HG03378 (cell line): ENCODE data around the gene MOBP.

Experiments used
- ATAC-seq: cut with Tn5 transposase; IDR thresholded peaks from one replicate; pipeline ENCODE4 v1.9.1; 2021; ENCODE audit warnings: mild to moderate bottlenecking, moderate library complexity; ENCODE audit not compliant: unreplicated experiment

The MOBP gene

DNA sequence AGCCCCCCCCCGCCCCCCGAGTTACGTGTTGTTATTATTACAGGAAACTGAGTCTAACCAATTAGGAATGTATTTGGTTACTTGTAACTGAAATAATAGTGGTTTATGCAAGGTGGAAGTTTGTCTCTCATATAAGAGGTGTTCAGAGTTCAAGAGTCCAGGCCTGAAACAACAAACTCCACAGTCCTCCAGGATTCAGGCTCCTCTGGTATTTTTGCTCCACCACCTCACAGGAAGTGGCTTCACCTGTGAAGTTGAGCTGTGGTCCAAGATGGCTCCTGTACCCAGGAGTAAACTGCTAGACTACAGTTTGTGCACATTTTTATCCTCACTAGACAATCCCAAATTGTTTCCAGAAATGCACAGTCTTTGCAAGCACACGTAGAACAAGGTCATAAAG is 27.3 kb downstream of the MOBP start:
- no peak for ATAC-seq

DNA sequence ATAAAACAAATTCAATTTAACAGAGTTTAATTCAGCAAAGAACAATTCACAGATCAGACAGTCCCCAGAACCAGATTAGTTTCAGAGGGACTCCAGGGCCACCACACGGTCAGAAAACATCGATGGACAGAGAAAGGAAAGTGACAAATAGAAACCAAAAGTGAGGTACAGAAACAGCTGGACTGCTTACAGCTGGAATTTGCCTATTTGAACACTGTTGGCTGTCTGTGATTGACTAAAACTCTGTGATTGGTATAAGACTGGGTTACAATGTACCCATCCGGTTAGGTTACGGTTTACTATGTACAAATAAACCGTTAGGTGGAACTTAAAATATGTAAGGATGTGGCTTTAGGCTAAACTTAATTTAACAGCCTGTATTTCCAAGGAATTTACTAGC is 30.3 kb downstream of the MOBP start:
- ATAC-seq, result no peak

DNA sequence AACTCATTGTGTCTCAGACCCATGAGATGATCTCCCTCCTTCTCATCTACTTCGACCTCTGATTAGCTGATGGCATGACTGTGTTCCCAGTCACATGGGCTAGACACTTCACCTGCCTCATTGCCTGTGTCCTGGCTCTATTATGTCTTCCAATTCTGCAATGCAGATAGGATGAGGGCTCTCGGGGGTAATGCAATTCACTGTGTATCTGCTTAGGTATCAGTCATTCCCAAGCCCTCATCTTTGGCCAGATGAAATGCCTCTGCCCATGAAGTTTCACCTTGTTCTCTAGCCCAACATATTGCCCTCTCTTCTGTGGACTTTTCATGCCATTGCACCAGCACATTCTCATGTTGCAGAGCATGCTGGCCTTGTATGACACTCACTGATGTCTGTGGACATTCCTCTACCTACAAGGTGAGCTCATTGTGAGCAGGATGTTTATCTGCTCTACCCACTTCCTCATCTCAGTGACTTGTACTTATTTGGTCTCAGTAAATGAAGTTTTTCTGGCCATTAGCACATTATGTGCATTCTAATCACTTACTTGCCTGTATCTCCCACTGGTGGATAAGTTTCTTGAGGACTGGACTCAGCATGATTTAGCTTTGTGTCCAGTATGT is 32.3 kb downstream of the MOBP start:
- ATAC-seq, result no peak

DNA sequence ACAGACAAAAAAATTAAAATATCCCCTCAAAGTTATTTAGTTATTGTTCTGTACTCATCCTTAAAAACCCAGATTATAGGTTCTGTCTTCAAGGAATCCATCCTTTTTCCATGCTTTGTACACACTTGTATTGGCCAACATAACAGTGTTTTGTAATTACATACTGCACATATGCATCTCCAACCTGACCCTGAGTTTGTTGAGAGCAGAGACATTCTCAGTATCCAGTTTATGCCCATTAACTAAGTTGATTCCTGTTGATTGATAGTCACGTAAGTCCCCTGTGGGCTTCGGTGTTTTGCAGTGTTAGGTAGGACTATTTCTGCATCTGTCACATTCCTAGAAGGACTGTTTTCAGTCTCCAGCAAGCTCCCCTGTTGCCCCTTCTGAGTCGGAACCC is 33.6 kb downstream of the MOBP start:
- ATAC-seq, result no peak

DNA sequence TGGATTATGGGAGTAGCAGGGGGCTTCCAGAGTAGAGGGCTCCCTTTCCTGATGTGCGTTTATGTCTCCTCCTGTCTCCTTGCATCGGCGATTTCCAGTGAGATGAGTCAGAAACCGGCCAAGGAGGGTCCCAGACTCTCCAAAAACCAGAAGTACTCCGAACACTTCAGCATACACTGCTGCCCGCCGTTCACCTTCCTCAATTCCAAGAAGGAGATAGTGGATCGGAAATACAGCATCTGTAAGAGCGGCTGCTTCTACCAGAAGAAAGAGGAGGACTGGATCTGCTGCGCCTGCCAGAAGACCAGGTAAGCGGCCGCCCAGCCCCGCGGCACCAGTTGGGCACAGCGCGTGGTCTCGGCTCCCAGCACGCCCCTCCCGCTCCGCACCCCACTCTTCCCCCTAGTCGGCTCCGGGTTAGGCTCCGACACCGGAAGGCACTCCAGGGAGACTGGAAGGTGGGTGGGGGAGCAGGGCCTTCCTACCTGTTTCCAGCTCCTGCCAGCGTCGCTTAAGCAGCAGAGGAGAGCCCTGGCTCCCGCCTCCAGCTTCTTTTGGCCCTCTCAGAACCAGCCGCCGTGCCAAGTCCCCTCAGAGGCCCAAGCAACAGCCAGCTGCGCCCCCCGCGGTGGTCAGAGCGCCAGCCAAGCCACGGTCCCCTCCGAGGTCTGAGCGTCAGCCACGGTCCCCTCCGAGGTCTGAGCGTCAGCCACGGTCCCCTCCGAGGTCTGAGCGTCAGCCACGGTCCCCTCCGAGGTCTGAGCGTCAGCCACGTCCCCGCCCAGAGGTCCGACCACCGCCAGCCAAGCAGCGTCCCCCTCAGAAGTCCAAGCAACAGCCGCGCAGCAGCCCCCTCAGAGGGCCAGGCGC is 34.7 kb downstream of the MOBP start:
- ATAC-seq, result no peak

DNA sequence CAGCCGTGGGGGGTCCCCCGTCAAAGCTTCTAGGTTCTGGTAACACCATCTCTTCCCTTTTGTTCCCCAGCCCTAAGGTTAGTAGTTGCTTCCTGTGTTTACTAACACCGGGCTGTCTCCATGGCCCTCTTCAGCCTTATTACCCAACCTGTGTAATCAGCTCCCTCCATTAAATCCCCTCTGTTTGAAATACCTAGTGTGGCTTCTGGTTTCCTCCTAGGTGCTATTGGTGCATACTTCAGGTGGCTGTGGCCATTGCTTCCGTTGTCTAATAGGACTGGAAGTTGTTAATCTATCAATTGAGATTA is 35.3 kb downstream of the MOBP start:
- ATAC-seq, result no peak

DNA sequence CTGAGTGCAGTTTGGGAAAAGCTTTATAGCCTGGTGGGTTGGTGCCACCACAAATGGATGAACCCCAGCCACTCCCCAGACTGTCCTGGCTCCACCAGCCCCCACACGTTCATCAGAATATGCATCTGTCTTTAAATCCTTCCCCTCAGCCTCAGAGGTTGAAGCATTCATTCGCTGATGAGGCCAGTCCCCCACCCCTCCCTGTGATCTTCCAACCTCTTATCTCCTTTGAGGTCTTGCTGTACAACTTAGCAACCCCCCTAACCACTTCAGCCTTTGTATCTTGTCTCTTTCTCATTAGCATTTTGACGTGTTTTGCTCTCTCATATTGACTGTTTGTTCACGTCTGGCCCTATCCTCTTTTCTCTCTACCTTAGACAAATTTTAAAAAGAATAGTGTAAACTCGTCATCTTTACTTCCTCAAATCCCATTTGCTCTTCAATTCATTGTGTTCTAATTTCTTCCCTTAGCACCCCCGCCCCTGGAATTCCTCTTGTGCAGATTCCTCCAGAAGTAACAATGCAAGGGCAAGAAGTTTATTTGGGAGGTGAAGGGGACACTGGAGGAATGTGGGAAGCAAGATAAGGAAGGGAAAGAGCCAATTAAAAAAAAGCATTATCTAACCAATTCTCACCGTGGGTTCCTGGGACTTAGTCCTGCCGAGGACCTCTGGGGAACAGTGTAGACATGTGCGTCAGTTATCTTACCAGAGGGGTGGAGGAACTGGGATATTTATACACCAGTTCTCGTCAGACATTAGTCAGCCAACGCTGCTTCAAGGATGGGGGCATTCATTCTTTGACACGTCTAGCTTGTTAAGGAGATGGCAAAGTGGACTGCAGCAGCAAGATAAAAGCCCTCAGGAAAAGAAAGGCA is 38.6 kb downstream of the MOBP start:
- ATAC-seq, result no peak

DNA sequence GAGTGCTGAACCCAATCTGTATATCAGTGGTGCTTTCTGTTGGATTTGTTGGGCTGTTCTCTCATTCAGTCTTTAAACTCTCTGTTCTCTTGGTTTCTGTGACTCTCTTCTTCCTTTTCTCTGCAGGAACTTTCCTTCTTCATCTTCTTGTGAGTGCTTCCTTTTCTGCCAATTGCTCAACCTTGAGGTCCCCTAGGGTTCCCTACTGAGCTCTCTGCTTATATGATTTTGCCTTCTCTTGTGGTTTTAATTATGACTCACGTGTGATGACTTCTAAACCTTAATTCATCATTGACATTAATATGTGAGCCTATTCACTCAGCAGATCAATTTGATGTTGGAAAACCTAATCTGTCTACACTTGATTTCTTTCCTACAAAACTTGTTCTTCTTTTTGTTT is 39.4 kb downstream of the MOBP start:
- ATAC-seq, result no peak

DNA sequence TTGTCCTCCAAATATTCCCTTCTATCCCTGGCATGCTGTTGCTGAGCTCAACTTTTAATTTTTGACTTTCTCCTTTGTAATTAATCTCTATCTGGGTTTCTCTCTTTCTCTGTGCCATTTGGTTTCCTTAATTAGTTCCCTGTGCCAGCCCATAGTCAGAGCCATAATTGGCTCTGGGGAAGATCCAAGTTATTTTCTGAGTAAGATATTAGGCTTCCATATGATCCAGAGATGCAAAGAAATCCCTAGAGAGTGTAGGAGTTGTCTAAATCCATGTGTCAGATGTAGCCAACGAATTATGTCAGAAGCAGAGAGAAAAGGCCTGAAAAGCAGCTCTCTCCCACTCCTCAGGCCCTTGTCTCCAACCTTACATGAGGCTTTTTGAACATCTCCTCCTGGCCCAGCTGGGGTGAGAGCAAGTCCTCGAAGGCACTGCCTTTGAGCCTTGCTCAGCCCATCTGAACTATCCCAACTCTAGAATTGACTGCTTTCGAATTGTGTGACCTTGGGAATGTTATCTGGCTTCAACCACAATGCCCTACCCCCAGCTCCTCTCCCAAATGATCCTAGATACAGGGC is 46.4 kb downstream of the MOBP start:
- no peak for ATAC-seq

DNA sequence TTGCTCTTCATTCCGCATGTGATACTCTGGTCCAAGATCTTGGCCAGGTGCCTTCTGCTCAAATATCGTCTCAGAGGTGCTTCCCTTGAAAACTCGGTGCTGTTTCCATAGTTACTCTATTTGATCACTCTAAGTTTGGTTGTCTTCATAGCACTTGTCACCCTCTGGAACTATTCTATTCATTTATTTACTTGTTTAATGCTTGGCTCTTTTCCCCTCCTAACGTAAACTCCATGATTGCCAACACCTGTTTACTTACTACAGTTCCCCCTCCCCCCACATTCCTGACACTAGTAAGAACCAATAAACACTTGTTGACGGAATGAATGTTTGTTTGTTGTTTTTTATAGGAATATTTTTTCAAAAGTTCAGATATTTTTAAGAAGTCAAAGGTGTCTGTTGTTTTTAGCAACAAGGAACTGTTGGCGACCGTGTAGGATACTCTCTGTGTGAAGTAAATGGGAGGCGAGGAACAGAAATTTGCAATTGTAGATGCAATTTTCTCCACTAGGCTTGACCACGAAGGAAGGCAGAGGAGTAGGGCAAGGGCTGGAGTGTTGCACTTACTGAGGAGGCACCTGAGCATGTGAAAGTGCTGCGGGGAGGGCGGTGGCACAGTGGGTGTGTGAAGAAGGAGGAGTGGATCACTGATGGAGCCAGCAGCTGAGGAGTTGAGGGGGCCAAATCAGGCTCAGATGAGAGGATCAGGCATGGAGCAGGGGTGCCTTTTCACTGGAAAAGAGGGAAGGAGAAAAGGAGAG is 48.4 kb downstream of the MOBP start:
- no peak for ATAC-seq

DNA sequence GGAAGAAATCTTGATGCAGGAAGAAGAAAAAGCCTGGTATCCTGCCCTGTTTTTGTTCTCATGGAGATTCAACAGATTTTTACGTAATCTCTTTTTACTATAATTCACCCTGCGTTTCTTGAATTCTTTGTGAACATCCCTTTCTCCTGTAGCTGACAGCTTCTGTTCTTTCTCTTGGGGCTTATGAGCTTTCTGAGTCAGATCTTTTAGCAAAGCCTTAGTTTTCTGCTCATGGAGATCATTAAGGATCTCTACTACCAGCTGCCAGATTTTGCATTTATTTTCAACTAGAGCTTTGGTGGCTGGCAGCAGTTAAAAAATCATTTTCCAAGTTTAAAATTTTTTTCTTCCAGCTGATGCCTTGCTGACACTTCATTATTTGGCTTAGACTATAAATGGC is 51.6 kb downstream of the MOBP start:
- no peak for ATAC-seq

DNA sequence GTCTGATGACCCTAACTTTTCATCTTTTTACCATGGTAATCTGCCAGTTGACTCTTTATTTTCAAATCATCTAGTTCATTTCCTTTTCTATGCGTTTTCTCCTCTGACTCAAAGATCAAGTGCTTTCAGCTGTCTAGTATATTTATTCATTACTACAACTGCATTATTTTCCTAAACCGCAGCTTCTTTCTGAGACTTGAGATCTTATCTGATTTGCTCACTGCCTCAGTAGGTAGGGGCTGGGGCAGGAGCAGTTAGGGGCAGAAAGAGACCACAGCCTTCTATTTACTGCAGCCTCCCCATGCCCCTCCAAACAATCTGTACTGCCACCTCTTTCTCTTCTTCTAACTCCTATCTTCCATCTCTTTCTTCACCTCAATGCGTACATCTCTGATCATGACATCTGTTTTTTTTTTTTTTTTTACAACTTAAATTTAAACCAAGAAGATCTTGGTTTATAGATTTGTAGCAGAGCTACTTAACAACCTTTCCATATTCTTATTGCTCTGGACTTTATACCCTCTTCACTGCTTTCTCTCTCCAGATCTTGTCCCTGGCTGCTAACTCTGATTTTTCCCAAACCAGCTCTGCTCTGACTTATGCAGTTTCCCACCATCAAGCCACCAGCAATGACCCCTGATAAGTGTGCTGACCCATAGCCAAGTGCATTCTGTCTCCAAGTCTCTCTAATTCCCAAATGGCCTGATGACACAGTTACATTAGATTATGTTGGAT is 52.2 kb downstream of the MOBP start:
- ATAC-seq, result no peak

DNA sequence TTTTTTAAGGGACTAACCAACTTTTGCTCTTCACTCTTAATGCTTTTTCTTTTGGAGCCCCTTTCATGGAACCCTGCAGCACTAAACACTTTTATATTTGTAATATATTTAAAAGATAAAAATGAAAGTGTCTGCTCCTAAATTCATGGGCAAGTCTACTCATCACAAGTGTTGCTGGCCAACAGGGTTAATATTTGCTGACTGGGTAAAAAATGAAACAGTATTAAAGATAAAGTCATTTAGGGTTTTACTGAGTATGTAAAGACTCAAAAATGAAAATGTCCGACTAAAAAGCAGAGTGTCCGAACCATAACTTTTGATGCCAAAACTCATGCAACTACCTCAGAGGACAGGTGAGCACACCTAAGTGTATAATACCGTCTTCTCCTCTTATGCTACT is 54.0 kb downstream of the MOBP start:
- no peak for ATAC-seq

DNA sequence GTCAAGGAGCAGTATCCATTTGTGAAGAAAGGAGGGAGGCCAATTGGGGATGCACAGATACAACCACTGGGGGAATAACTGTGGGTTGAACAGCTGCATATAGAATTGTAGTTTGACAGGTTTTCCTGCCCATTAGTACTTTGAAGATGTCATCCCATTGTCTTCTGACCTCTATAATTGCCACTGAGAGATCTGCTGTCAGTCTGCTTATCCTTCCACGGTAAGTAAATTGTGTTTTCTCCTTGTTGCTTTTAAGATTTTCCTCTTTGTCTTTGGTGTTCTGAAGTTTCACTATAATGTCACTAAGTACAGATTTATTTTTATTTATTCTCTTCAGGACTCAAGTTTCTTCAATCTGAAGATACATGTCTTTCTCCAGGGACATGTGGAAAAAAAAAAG is 56.6 kb downstream of the MOBP start:
- no peak for ATAC-seq

DNA sequence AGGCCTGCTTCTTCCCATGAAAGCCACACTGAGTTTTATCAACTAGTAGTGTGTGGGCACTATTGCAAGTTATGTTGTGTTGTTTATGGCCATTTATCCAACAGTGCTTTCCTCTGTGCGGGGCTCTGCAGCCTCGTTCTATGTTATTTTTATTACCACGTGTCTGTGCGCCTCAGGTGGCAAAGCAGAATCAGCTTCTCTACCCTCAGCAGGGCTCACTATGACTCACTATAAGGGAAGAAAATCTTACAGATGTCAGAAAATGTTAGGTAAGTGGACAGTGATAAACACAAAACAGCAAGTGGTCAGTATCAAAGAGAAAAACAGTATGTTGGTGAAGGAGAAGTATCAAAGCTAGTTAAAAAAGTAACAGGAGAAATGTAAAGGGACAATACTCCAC is 61.4 kb downstream of the MOBP start:
- no peak for ATAC-seq

DNA sequence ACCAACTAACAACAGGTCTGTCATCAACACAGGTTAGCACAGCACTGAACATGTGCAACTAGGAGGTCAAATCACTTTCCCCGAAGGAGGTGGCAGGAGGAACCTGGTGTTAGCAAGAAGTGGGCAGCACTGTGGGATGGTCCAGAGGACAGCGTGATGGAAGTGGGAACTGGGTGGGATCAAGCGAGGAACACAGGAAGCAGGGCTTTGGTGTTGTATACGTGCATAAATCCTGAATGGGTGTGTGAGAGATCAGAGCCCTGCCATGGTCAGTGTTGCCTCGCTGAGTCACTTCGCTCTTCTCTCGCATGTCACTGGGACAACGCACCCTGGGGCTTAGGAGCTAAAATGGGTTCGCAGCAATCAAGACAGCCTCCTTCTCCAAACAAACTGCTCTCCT is 62.1 kb downstream of the MOBP start:
- ATAC-seq, result no peak

DNA sequence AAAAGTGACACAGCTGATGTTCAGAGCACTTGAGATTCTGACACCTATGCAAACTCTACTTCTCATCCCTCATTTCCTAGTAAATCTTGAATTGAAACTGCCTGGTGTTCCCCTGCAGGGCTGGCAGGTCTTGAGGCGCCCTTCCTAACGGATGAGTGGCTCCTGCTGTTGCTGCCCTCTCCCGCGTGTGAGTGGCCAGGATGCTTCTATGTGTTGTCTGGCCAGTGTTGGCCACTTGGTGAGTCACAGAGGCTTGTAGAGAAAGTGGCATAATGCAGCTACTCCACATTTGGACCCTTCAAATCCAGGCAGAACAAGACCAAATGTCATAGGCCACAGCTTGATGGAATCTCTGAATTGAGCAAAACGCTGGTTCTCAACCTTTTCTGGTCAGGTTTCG is 63.6 kb downstream of the MOBP start:
- no peak for ATAC-seq

DNA sequence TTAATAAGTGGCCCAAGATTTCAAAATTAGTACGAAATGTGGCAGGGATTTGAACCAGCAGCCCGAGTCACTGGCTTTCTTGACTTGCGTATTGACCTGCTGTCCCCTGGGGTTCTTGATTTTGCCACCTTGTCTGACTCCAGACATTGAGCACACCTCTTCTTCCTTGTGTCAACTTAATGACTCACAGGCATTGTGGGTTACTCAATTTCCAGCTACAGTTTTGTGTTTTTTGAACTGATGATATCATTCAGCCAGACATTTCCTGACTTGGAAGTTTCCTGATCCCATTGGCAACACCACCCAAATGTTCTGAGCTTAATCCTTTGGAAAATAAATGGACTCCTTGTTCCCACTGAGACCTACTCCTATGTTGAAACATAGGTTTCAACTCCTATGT is 64.2 kb downstream of the MOBP start:
- ATAC-seq, result no peak

DNA sequence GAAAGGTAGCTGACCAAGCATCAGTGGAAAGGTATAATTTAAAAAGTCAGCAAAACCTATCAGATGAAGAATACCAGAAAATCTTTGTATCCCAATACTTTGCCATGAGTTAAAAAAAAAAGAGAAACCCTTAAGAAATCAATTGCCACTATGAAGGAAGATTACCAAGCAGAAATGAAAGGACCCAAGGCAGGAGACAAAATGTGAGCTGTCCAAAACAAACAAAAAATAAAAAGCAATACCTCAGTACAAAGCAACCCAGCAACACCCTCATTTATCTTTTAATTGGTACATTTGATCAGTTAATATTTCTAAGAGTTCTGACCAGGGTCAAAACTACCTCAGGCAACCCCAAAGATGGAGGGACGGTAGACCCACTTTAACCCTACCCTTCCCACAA is 65.3 kb downstream of the MOBP start:
- ATAC-seq, result no peak

DNA sequence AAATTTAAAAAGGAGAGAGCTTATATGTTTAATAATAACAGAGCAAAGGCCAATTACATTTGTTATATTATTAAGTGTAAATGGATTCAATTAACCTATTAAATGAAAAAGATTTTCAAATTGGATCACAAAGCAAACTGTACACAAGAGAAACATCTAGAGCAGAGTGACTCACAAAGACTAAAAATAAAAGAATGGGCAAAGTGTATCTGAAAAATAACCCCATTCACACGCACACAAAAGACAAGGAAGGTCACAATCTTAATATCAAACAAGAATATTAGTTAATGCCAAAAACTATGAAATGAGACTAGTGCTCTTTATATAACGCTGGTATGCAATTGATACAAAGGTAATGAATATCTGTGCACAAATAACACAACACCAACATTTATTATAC is 65.7 kb downstream of the MOBP start:
- no peak for ATAC-seq
